Effector memory CD8-positive, alpha-beta T cell (primary cell): ENCODE data around the gene PAN3.
"Not testable (repeated sequence)": the region's sequence is repeated elsewhere in the genome, so short reads cannot be mapped to it uniquely, and the experiment has no call there.

ENCODE experiments used
- ATAC-seq: fragments of 150-1000 bp; cut with Tn5 transposase; replicated peaks from 2 replicates; pipeline ENCODE4 v1.10.0; 2021; ENCODE audit warnings: mild to moderate bottlenecking, moderate library complexity
- DNase-seq, 3 experiments: peaks; one replicate each; pipeline ENCODE4 v3.0.0; 2021
- H3K27ac Mint-ChIP-seq, 2 donors: one replicate each; pipeline ENCODE4 v1.8.0; 2022; ENCODE audit warnings: mild to moderate bottlenecking in 2 of 2, mixed read lengths in 2 of 2, moderate library complexity in 2 of 2
- H3K27me3 Mint-ChIP-seq, 2 donors: one replicate each; pipeline ENCODE4 v1.8.0; 2022; ENCODE audit warnings: mixed read lengths in 2 of 2
- H3K36me3 Mint-ChIP-seq: one replicate; pipeline ENCODE4 v1.8.0; 2022; ENCODE audit warnings: mild to moderate bottlenecking, moderate library complexity, mixed read lengths; ENCODE audit not compliant: insufficient read depth
- H3K4me1 Mint-ChIP-seq, 2 donors: one replicate each; pipeline ENCODE4 v1.8.0; 2022; ENCODE audit warnings: low read depth in 2 of 2, mixed read lengths in 2 of 2
- H3K4me3 Mint-ChIP-seq, 2 donors: one replicate each; pipeline ENCODE4 v1.8.0; 2022; ENCODE audit warnings: mild to moderate bottlenecking in 2 of 2, mixed read lengths in 2 of 2, moderate library complexity in 2 of 2
- H3K9me3 Mint-ChIP-seq, 2 donors: one replicate each; pipeline ENCODE4 v1.8.0; 2022; ENCODE audit warnings: mixed read lengths in 2 of 2
- total RNA-seq, 9 experiments: gene quantifications; one replicate each; lab custom pipeline; 2026; lab: John Stamatoyannopoulos, UW

The PAN3 gene
- 54.9 to 164 (median 80.4) reads per million in 9 experiments for total RNA-seq

GRCh38 chr13:28138012-28138755 lies at the start of gene PAN3:
PAN3 (plus strand) TSS chr13:28138545; CDS start chr13:28138658, 113 bp downstream.
- no peaks in the 10 kb centered on the region for H3K27me3 Mint-ChIP-seq
- peaks cover 32% of the 10 kb centered on the region for H3K36me3 Mint-ChIP-seq
- H3K27ac Mint-ChIP-seq: peak within 1 kb of the TSS; percentile 78 to 99
- DNase-seq: peak; percentile 89 to 90 (median 90)
- peaks cover 28 to 53% of the 10 kb centered on the region in 2 donors for H3K4me1 Mint-ChIP-seq
- peak within 1 kb of the TSS; percentile 68 to 82 for H3K4me3 Mint-ChIP-seq
- H3K9me3 Mint-ChIP-seq: no peaks in the 10 kb centered on the region
- ATAC-seq: peak; percentile 66

GRCh38 chr13:28089065-28089464 lies 49.3 kb upstream of the PAN3 start:
- no peak for ATAC-seq
- Mint-ChIP-seq H3K4me1 (no peaks in the 10 kb centered on the region), H3K36me3 (no peaks in the 10 kb centered on the region), H3K27me3 (peaks cover 41 to 50% of the 10 kb centered on the region in 2 donors), H3K27ac (no peak overlapping the region), H3K9me3 (no peaks in the 10 kb centered on the region), H3K4me3 (no peak overlapping the region)
- no peak for DNase-seq

GRCh38 chr13:28092431-28092830 lies 45.9 kb upstream of the PAN3 start:
- Mint-ChIP-seq H3K4me1 (no peaks in the 10 kb centered on the region), H3K9me3 (no peaks in the 10 kb centered on the region), H3K36me3 (no peaks in the 10 kb centered on the region), H3K27ac (no peak overlapping the region), H3K27me3 (peaks cover 55 to 68% of the 10 kb centered on the region in 2 donors), H3K4me3 (no peak overlapping the region)
- DNase-seq (no peak), ATAC-seq (no peak)

- no peak overlapping the region for H3K27ac Mint-ChIP-seq
- no peak overlapping the region for H3K4me3 Mint-ChIP-seq
- H3K36me3 Mint-ChIP-seq: no peaks in the 10 kb centered on the region
- H3K9me3 Mint-ChIP-seq: no peaks in the 10 kb centered on the region
- peaks cover 64 to 76% of the 10 kb centered on the region in 2 donors for H3K27me3 Mint-ChIP-seq
- no peak for ATAC-seq
- H3K4me1 Mint-ChIP-seq: no peaks in the 10 kb centered on the region
- DNase-seq: no peak
Observed at GRCh38 chr13:28093881-28094280, 44.5 kb upstream of the PAN3 start.

- Mint-ChIP-seq H3K36me3 (no peaks in the 10 kb centered on the region), H3K4me3 (no peak overlapping the region), H3K9me3 (no peaks in the 10 kb centered on the region), H3K4me1 (no peaks in the 10 kb centered on the region), H3K27ac (no peak overlapping the region), H3K27me3 (peaks cover 68 to 80% of the 10 kb centered on the region in 2 donors)
- ATAC-seq (no peak), DNase-seq (no peak)
Observed at GRCh38 chr13:28094306-28094705, 44.0 kb upstream of the PAN3 start.

- H3K9me3 Mint-ChIP-seq: no peaks in the 10 kb centered on the region
- H3K4me1 Mint-ChIP-seq: no peaks in the 10 kb centered on the region
- no peaks in the 10 kb centered on the region for H3K36me3 Mint-ChIP-seq
- no peak overlapping the region for H3K27ac Mint-ChIP-seq
- peaks cover 71 to 87% of the 10 kb centered on the region in 2 donors for H3K27me3 Mint-ChIP-seq
- ATAC-seq: no peak
- no peak for DNase-seq
- no peak overlapping the region for H3K4me3 Mint-ChIP-seq
Observed at GRCh38 chr13:28097503-28097902, 40.8 kb upstream of the PAN3 start.

GRCh38 chr13:28099396-28100149 lies 38.8 kb upstream of the PAN3 start:
- Mint-ChIP-seq H3K4me1 (no peaks in the 10 kb centered on the region), H3K27me3 (peaks cover 72 to 85% of the 10 kb centered on the region in 2 donors), H3K36me3 (no peaks in the 10 kb centered on the region), H3K4me3 (peak overlapping the region; percentile 65 to 66), H3K9me3 (no peaks in the 10 kb centered on the region), H3K27ac (no peak overlapping the region)
- ATAC-seq (no peak), DNase-seq (no peak)

GRCh38 chr13:28100150-28101121 lies 37.9 kb upstream of the PAN3 start, which contains the start of gene FLT3:
FLT3 (minus strand) TSS chr13:28100576; CDS start chr13:28100510, 66 bp downstream.
- H3K4me1 Mint-ChIP-seq: no peaks in the 10 kb centered on the region
- peaks cover 64 to 84% of the 10 kb centered on the region in 2 donors for H3K27me3 Mint-ChIP-seq
- ATAC-seq (peak; percentile 66), DNase-seq (no peak)
- H3K4me3 Mint-ChIP-seq: peak within 1 kb of the TSS; percentile 65 to 66
- no peak within 1 kb of the TSS for H3K27ac Mint-ChIP-seq
- no peaks in the 10 kb centered on the region for H3K36me3 Mint-ChIP-seq
- H3K9me3 Mint-ChIP-seq: no peaks in the 10 kb centered on the region

GRCh38 chr13:28101886-28102285 lies 36.5 kb upstream of the PAN3 start:
- H3K4me3 Mint-ChIP-seq, H3K27ac Mint-ChIP-seq: not testable (repeated sequence)
- H3K27me3 Mint-ChIP-seq: peaks cover 54 to 73% of the 10 kb centered on the region in 2 donors

GRCh38 chr13:28106976-28107375 lies 31.4 kb upstream of the PAN3 start:
- DNase-seq (no peak), ATAC-seq (no peak)
- Mint-ChIP-seq H3K4me3 (no peak overlapping the region), H3K4me1 (no peaks in the 10 kb centered on the region), H3K27ac (no peak overlapping the region), H3K36me3 (no peaks in the 10 kb centered on the region), H3K9me3 (no peaks in the 10 kb centered on the region), H3K27me3 (peaks cover 18 to 29% of the 10 kb centered on the region in 2 donors)

More at GRCh38 chr13:28101886-28102285, 36.5 kb upstream of the PAN3 start:
- not testable (repeated sequence) for ATAC-seq, H3K4me1 Mint-ChIP-seq, H3K36me3 Mint-ChIP-seq, DNase-seq, H3K9me3 Mint-ChIP-seq

GRCh38 chr13:28110414-28110813 lies 27.9 kb upstream of the PAN3 start:
- ATAC-seq (no peak), DNase-seq (no peak)
- no peak overlapping the region for H3K4me3 Mint-ChIP-seq
- no peaks in the 10 kb centered on the region for H3K27me3 Mint-ChIP-seq
- H3K36me3 Mint-ChIP-seq: no peaks in the 10 kb centered on the region
- no peaks in the 10 kb centered on the region for H3K4me1 Mint-ChIP-seq
- H3K27ac Mint-ChIP-seq: no peak overlapping the region
- H3K9me3 Mint-ChIP-seq: no peaks in the 10 kb centered on the region

GRCh38 chr13:28116736-28117135 lies 21.6 kb upstream of the PAN3 start:
- Mint-ChIP-seq H3K4me1 (peaks cover 0 to 2% of the 10 kb centered on the region in 2 donors), H3K27me3 (peaks cover 14 to 22% of the 10 kb centered on the region in 2 donors), H3K9me3 (no peaks in the 10 kb centered on the region), H3K36me3 (no peaks in the 10 kb centered on the region), H3K27ac (no peak overlapping the region), H3K4me3 (no peak overlapping the region)
- DNase-seq (no peak), ATAC-seq (no peak)
